ENCODE measurements around the gene RAB11B. TPM values are rescaled to one million over a fixed set of nuclear protein-coding genes. Genes with fewer than 3 reads are reported as not detected.

RAB11B gene
- total and polyA plus RNA-seq, 9 of the 15 experiments (the other 6 are each of a cell fraction or from before 2014, with no cell fraction given), result 0.74 to 71.0 (median 13.8) TPM

- TF ChIP-seq CTCF (IDR thresholded peaks at IDR 0.05 in 2 of 3, conservative IDR thresholded peaks at IDR 0.05 in 1 of 3; ENCODE audit: insufficient read depth in 2 of 3, low read depth in 1 of 3, low read length in 3 of 3), result peak in 1 of 3 experiments; percentile 5; a peak in 1 of 6 replicates
- TF ChIP-seq ZNF124 (CRISPR knock-in tag; IDR thresholded peaks at IDR 0.05), result no peak
- peak; percentile 77; the same call in 1 of the 2 replicates for TF ChIP-seq KDM2B (CRISPR knock-in tag; IDR thresholded peaks at IDR 0.05)
- TF ChIP-seq ZNF398 (CRISPR knock-in tag; IDR thresholded peaks at IDR 0.05), result no peak
- peak; percentile 72 for TF ChIP-seq EGR1 (conservative IDR thresholded peaks at IDR 0.05)
- peak; percentile 100 for TF ChIP-seq PKNOX1 (IDR thresholded peaks at IDR 0.05)
- TF ChIP-seq ZNF41 (CRISPR knock-in tag; conservative IDR thresholded peaks at IDR 0.05), result no peak
- TF ChIP-seq PHF8 (IDR thresholded peaks at IDR 0.05; ENCODE audit: borderline replicate concordance, low read length), result peak; percentile 19; the same call in 1 of the 2 replicates
Measured at GRCh38 chr19:8342684-8343482, 47.3 kb upstream of the RAB11B start, which contains the start of gene KANK3 (continued).

All from K562 (cell line).